Ovary (tissue), 3 donors: ENCODE data around the gene VWA5B2.

ENCODE experiments used
- EP300 ChIP-seq: sonication (generic); formaldehyde crosslinking; IDR thresholded peaks from one replicate; pipeline ENCODE4 v1.6.1; 2017; ENCODE audit warnings: antibody characterized with exemption
- POLR2A ChIP-seq: fragments of 450-650 bp; IDR thresholded peaks from one replicate; pipeline ENCODE4 v1.6.1; 2017; ENCODE audit warnings: antibody characterized with exemption, mild to moderate bottlenecking, moderate library complexity
- TF ChIP-seq, protein P1 (sequence below), 3 donors: fragments of 450-650 bp in 2 of 3; fragments of 200-600 bp in 1 of 3; IDR thresholded peaks; one replicate each; pipeline versions ENCODE4 v1.5.1 to v1.8.0; 2016 to 2022; ENCODE audit warnings: antibody characterized with exemption in 3 of 3, mild to moderate bottlenecking in 1 of 3
- donor health status: DM: no; HTN: no; CAD: no.

- TF ChIP-seq, protein P1, sequence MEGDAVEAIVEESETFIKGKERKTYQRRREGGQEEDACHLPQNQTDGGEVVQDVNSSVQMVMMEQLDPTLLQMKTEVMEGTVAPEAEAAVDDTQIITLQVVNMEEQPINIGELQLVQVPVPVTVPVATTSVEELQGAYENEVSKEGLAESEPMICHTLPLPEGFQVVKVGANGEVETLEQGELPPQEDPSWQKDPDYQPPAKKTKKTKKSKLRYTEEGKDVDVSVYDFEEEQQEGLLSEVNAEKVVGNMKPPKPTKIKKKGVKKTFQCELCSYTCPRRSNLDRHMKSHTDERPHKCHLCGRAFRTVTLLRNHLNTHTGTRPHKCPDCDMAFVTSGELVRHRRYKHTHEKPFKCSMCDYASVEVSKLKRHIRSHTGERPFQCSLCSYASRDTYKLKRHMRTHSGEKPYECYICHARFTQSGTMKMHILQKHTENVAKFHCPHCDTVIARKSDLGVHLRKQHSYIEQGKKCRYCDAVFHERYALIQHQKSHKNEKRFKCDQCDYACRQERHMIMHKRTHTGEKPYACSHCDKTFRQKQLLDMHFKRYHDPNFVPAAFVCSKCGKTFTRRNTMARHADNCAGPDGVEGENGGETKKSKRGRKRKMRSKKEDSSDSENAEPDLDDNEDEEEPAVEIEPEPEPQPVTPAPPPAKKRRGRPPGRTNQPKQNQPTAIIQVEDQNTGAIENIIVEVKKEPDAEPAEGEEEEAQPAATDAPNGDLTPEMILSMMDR (IDR thresholded peaks at IDR 0.05), result no peak
- TF ChIP-seq POLR2A, result no peak
- no peak for TF ChIP-seq EP300
These were observed 18.1 kb upstream of the VWA5B2 start for GRCh38 chr3:184211297-184211696.
